Measurements from ENCODE around the gene PAWR. TPM values are rescaled to one million over a fixed set of nuclear protein-coding genes. Genes with fewer than 3 reads are reported as not detected.

The PAWR gene
- total RNA-seq, 4 donors from 2014 or later, result 54.8 to 159 (median 65.8) TPM

DNA sequence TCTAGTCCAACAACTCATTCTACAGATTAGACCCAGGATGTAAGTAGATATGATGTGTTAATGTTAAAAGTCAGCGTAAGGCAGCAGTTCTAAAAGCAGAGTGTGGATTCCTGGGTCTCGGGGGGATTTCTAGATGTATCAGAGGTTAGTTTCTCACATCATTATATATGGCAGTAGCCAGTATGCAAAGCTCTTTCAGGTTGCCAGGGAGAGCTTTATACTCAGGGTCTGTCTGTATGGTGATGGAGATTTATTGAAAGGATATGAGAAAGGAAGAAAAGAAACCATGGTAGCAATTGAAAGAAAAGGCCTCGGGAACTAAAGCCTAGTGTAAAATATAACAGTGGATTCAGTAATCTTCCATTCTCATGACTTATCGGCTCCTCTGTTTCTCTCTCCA, 26.2 kb upstream of the PAWR start:
- Histone ChIP-seq H3K36me3 (no peaks in the 10 kb centered on the region), H3K9me3 (no peaks in the 10 kb centered on the region), H3K4me3 (no peak overlapping the region), H3K27ac (no peak overlapping the region), H3K4me1 (no peaks in the 10 kb centered on the region), H3K27me3 (no peaks in the 10 kb centered on the region)
- DNase-seq (ENCODE audit: low spot score in 2 of 2), result no peak
- TF ChIP-seq, protein P1, sequence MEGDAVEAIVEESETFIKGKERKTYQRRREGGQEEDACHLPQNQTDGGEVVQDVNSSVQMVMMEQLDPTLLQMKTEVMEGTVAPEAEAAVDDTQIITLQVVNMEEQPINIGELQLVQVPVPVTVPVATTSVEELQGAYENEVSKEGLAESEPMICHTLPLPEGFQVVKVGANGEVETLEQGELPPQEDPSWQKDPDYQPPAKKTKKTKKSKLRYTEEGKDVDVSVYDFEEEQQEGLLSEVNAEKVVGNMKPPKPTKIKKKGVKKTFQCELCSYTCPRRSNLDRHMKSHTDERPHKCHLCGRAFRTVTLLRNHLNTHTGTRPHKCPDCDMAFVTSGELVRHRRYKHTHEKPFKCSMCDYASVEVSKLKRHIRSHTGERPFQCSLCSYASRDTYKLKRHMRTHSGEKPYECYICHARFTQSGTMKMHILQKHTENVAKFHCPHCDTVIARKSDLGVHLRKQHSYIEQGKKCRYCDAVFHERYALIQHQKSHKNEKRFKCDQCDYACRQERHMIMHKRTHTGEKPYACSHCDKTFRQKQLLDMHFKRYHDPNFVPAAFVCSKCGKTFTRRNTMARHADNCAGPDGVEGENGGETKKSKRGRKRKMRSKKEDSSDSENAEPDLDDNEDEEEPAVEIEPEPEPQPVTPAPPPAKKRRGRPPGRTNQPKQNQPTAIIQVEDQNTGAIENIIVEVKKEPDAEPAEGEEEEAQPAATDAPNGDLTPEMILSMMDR (IDR thresholded peaks at IDR 0.05), result no peak
- TF ChIP-seq EP300 (IDR thresholded peaks at IDR 0.05) (no peak), POLR2A (IDR thresholded peaks at IDR 0.05) (no peak)
- 85 to 87% methylated on average over 4 of the region's 4 CpGs for WGBS, 2 donors

- H3K9me3 ChIP-seq, result peaks cover 0 to 6% (median 0%) of the 10 kb centered on the region in 4 donors
- no peak overlapping the region for H3K27ac ChIP-seq
- H3K27me3 ChIP-seq, result no peaks in the 10 kb centered on the region
- no peak for TF ChIP-seq EP300 (IDR thresholded peaks at IDR 0.05)
- TF ChIP-seq POLR2A (IDR thresholded peaks at IDR 0.05), result no peak
- TF ChIP-seq, protein P1 (IDR thresholded peaks at IDR 0.05), result no peak
- H3K4me1 ChIP-seq, result no peaks in the 10 kb centered on the region
- 95 to 97% methylated on average over 3 of the region's 3 CpGs for WGBS, 2 donors
- DNase-seq (ENCODE audit: low spot score in 2 of 2), result no peak
- no peaks in the 10 kb centered on the region for H3K36me3 ChIP-seq
- no peak overlapping the region for H3K4me3 ChIP-seq
Observed at GRCh38 chr12:79715308-79715707, 24.5 kb upstream of the PAWR start.

DNA sequence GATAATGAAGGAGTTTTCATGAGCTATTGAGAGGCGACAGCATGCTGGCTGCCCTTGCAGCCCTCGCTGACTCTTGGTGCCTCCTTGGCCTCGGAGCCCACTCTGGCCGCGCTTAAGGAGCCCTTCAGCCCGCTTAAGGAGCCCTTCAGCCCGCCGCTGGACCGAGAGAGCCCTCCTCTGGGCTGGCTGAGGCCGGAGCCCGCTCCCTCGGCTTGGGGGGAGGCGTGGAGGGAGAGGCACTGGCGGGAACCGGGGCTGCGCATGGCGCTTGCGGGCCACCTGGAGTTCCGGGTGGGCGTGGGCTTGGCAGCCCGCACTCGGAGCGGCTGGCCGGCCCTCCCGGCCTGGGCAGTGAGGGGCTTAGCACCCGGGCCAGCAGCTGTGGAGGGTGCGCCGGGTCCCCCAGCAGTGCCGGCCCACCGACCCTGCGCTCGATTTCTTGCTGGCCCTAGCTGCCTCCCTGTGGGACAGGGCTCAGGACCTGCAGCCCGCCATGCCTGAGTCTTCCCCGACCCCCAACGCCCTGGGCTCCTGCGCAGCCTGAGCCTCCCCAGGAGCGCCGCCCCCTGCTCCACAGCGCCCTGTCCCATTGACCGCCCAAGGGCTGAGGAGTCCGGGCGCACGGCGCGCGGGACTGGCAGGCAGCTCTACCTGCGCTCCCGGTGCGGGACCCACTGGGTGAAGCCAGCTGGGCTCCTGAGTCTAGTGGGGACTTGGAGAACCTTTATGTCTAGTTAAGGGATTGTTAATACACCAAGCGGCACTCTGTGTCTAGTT, 20.1 kb upstream of the PAWR start:
- Histone ChIP-seq H3K27me3 (no peaks in the 10 kb centered on the region), H3K27ac (no peak overlapping the region), H3K4me1 (no peaks in the 10 kb centered on the region), H3K9me3 (peaks cover 0 to 6% (median 0%) of the 10 kb centered on the region in 4 donors), H3K36me3 (no peaks in the 10 kb centered on the region), H3K4me3 (no peak overlapping the region)
- 74 to 75% methylated on average over 29 to 33 of the region's 50 CpGs for WGBS, 2 donors
- DNase-seq (ENCODE audit: low spot score in 2 of 2), result no peak
- TF ChIP-seq, protein P1 (IDR thresholded peaks at IDR 0.05), result no peak
- TF ChIP-seq POLR2A (IDR thresholded peaks at IDR 0.05) (no peak), EP300 (IDR thresholded peaks at IDR 0.05) (no peak)

DNA sequence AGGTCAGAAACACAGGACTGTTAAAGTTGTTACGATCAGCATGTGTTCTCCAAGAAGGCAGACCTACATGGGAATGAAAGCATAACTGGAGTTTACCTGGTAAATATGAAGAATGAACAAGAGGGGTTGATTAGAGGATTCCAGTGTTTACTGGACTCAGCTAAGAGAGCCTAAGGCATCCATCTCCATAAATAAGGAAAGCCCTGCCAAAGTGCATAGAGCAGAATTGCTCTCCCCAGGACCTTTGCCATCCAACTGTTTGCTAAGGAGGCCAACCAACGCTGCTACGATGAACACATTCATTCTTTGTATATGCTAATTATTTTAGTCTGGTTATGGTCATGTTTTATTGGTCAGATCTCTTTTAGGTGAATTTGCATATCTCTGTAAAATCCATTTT, 17.1 kb upstream of the PAWR start:
- H3K4me3 ChIP-seq, result no peak overlapping the region
- peaks cover 0 to 6% (median 0%) of the 10 kb centered on the region in 4 donors for H3K9me3 ChIP-seq
- no peak for DNase-seq (ENCODE audit: low spot score in 2 of 2)
- 65 to 66% methylated on average over 3 of the region's 3 CpGs for WGBS, 2 donors
- no peak overlapping the region for H3K27ac ChIP-seq
- no peaks in the 10 kb centered on the region for H3K4me1 ChIP-seq
- no peak for TF ChIP-seq POLR2A (IDR thresholded peaks at IDR 0.05)
- no peak for TF ChIP-seq EP300 (IDR thresholded peaks at IDR 0.05)
- TF ChIP-seq, protein P1 (IDR thresholded peaks at IDR 0.05), result no peak
- H3K36me3 ChIP-seq, result no peaks in the 10 kb centered on the region
- no peaks in the 10 kb centered on the region for H3K27me3 ChIP-seq

DNA sequence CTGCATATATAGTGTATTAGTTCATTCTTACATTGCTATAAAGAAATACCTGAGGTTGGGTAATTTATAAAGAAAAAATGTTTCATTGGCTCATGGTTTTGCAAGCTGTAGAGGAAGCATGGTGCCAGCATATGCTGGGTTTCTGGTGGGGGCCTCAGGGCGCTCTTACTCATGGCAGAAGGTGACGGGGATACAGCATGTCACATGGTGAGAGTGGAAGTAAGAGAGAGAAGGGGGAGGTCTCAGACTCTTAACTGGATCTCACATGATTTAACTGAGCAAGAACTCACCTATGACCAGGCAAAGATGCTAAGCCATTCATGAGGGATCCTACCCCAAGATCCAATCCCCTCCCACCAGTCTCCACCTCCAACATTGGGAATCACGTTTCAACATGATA, 15.9 kb upstream of the PAWR start:
- no peak overlapping the region for H3K4me3 ChIP-seq
- H3K27me3 ChIP-seq, result no peaks in the 10 kb centered on the region
- H3K27ac ChIP-seq, result no peak overlapping the region
- WGBS, 2 donors, result 68% methylated on average over 3 of the region's 3 CpGs
- DNase-seq (ENCODE audit: low spot score in 2 of 2), result no peak
- TF ChIP-seq POLR2A (IDR thresholded peaks at IDR 0.05) (no peak), EP300 (IDR thresholded peaks at IDR 0.05) (no peak)
- TF ChIP-seq, protein P1 (IDR thresholded peaks at IDR 0.05), result no peak
- no peaks in the 10 kb centered on the region for H3K36me3 ChIP-seq
- no peaks in the 10 kb centered on the region for H3K4me1 ChIP-seq
- peaks cover 0 to 6% (median 0%) of the 10 kb centered on the region in 4 donors for H3K9me3 ChIP-seq
